GM12878 (cell line): ENCODE results near the gene RBM15. TPM values are rescaled to one million over a fixed set of nuclear protein-coding genes. Genes with fewer than 3 reads are reported as not detected.

Source experiments
- DPF2 ChIP-seq: fragments of 450-650 bp; IDR thresholded peaks from 2 replicates; pipeline ENCODE4 v1.6.1; 2017; ENCODE audit warnings: mild to moderate bottlenecking
- E2F8 ChIP-seq: fragments of 450-650 bp; IDR thresholded peaks from 2 replicates; pipeline ENCODE4 v1.6.1; 2018; ENCODE audit warnings: mild to moderate bottlenecking, low read depth, moderate library complexity; ENCODE audit not compliant: partially characterized antibody
- NFIC ChIP-seq: IDR thresholded peaks from 2 replicates; pipeline ENCODE4 v1.6.1; 2012; ENCODE audit warnings: low read depth, mild to moderate bottlenecking, inconsistent platforms, low read length, moderate library complexity
- NFYA ChIP-seq: IDR thresholded peaks from 2 replicates; pipeline ENCODE4 v1.6.1; 2011; ENCODE audit warnings: low read depth, mild to moderate bottlenecking, low read length, improper control_type of control experiment, borderline replicate concordance
- NRF1 ChIP-seq: conservative IDR thresholded peaks from 2 replicates; pipeline ENCODE4 v1.6.1; 2011; ENCODE audit warnings: mild to moderate bottlenecking, low read depth, low read length, improper control_type of control experiment
- PAX5 ChIP-seq: IDR thresholded peaks from 2 replicates; pipeline ENCODE4 v1.6.1; 2011; ENCODE audit warnings: low read depth, low read length, borderline replicate concordance
- RAD51 ChIP-seq: fragments of 450-650 bp; IDR thresholded peaks from 2 replicates; pipeline ENCODE4 v1.6.1; 2016; ENCODE audit warnings: moderate library complexity, mild to moderate bottlenecking, inconsistent platforms
- RFX5 ChIP-seq: IDR thresholded peaks from 2 replicates; pipeline ENCODE4 v1.6.1; 2011; ENCODE audit warnings: low read depth, low read length, improper control_type of control experiment
- SP1 ChIP-seq: IDR thresholded peaks from one replicate; pipeline ENCODE4 v1.6.1; 2011; ENCODE audit warnings: low read depth, low read length
- TARDBP ChIP-seq: IDR thresholded peaks from 2 replicates; pipeline ENCODE4 v1.6.1; 2016; ENCODE audit warnings: borderline replicate concordance
- WRNIP1 ChIP-seq: IDR thresholded peaks from 2 replicates; pipeline ENCODE4 v1.6.1; 2011; ENCODE audit warnings: low read depth, low read length, improper control_type of control experiment, borderline replicate concordance
- ZBTB4 ChIP-seq: fragments of 450-650 bp; formaldehyde crosslinking; IDR thresholded peaks from 2 replicates; pipeline ENCODE4 v1.4.0; 2022; ENCODE audit warnings: mild to moderate bottlenecking, moderate library complexity
- polyA plus RNA-seq, 11 experiments: library from polyadenylated mRNA; depleted of rRNA in 4 of 11; unstranded in 6 of 11; stranded (reverse) in 5 of 11; fragments of >200 nt; fragmentation: Nextera tagmentation in 4 of 11; fragmentation: Illumina TruSeq in 1 of 11; extraction: Ambion mirVana in 4 of 11; extraction: Trizol in 1 of 11; gene quantifications; 1 replicate in 1 of 11; 2 replicates in 10 of 11; pipeline versions ENCODE4 v1.2.1 to v1.2.3, GENCODE V29; 2011 to 2016; ENCODE audit warnings: inconsistent platforms in 2 of 11, missing spikeins in 2 of 11, low read depth in 1 of 11
- total RNA-seq, 4 experiments: library from RNA; depleted of rRNA in 3 of 4; stranded (reverse); fragments of >200 nt in 3 of 4; fragmentation: Illumina TruSeq in 1 of 4; extraction: Trizol in 1 of 4; gene quantifications; 2 replicates each; pipeline versions ENCODE4 v1.2.1 to v1.2.3, GENCODE V29; 2013 to 2021
- TF ChIP-seq, protein P1 (sequence below): fragments of 450-650 bp; IDR thresholded peaks from 2 replicates; pipeline ENCODE4 v1.6.1; 2017; ENCODE audit warnings: antibody characterized with exemption, mild to moderate bottlenecking, moderate library complexity
- TF ChIP-seq, protein P2 (sequence below): fragments of 450-650 bp; IDR thresholded peaks from 2 replicates; pipeline ENCODE4 v1.6.1; 2017; ENCODE audit warnings: borderline replicate concordance
- TF ChIP-seq, protein P3 (sequence below): fragments of 450-650 bp; IDR thresholded peaks from 2 replicates; pipeline ENCODE4 v1.6.1; 2017; ENCODE audit warnings: mild to moderate bottlenecking, low read depth, inconsistent platforms; ENCODE audit not compliant: poor library complexity, severe bottlenecking

RBM15 gene
- total and polyA plus RNA-seq, 10 of the 15 experiments (the other 5 are each of a cell fraction or from before 2014, with no cell fraction given): 3.1 to 63.2 (median 26.7) TPM

GRCh38 chr1:110338886-110339406 lies at the start of gene RBM15 (continued):
- TF ChIP-seq, protein P1, sequence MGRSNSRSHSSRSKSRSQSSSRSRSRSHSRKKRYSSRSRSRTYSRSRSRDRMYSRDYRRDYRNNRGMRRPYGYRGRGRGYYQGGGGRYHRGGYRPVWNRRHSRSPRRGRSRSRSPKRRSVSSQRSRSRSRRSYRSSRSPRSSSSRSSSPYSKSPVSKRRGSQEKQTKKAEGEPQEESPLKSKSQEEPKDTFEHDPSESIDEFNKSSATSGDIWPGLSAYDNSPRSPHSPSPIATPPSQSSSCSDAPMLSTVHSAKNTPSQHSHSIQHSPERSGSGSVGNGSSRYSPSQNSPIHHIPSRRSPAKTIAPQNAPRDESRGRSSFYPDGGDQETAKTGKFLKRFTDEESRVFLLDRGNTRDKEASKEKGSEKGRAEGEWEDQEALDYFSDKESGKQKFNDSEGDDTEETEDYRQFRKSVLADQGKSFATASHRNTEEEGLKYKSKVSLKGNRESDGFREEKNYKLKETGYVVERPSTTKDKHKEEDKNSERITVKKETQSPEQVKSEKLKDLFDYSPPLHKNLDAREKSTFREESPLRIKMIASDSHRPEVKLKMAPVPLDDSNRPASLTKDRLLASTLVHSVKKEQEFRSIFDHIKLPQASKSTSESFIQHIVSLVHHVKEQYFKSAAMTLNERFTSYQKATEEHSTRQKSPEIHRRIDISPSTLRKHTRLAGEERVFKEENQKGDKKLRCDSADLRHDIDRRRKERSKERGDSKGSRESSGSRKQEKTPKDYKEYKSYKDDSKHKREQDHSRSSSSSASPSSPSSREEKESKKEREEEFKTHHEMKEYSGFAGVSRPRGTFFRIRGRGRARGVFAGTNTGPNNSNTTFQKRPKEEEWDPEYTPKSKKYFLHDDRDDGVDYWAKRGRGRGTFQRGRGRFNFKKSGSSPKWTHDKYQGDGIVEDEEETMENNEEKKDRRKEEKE: no peak
- TF ChIP-seq WRNIP1: no peak
- TF ChIP-seq, protein P2, sequence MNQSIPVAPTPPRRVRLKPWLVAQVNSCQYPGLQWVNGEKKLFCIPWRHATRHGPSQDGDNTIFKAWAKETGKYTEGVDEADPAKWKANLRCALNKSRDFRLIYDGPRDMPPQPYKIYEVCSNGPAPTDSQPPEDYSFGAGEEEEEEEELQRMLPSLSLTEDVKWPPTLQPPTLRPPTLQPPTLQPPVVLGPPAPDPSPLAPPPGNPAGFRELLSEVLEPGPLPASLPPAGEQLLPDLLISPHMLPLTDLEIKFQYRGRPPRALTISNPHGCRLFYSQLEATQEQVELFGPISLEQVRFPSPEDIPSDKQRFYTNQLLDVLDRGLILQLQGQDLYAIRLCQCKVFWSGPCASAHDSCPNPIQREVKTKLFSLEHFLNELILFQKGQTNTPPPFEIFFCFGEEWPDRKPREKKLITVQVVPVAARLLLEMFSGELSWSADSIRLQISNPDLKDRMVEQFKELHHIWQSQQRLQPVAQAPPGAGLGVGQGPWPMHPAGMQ: peak; percentile 91
- peak; percentile 89 for TF ChIP-seq RFX5
- TF ChIP-seq NFYA: peak; percentile 68
- no peak for TF ChIP-seq TARDBP
- no peak for TF ChIP-seq NRF1
- TF ChIP-seq DPF2: peak; percentile 50; the same call in 1 of the 2 replicates
- TF ChIP-seq PAX5: no peak; the same call in 1 of the 2 replicates
- TF ChIP-seq NFIC: peak; percentile 65
- peak; percentile 97 for TF ChIP-seq ZBTB4 (CRISPR knock-in tag)
- TF ChIP-seq, protein P3, sequence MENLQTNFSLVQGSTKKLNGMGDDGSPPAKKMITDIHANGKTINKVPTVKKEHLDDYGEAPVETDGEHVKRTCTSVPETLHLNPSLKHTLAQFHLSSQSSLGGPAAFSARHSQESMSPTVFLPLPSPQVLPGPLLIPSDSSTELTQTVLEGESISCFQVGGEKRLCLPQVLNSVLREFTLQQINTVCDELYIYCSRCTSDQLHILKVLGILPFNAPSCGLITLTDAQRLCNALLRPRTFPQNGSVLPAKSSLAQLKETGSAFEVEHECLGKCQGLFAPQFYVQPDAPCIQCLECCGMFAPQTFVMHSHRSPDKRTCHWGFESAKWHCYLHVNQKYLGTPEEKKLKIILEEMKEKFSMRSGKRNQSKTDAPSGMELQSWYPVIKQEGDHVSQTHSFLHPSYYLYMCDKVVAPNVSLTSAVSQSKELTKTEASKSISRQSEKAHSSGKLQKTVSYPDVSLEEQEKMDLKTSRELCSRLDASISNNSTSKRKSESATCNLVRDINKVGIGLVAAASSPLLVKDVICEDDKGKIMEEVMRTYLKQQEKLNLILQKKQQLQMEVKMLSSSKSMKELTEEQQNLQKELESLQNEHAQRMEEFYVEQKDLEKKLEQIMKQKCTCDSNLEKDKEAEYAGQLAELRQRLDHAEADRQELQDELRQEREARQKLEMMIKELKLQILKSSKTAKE: peak; percentile 87
- peak; percentile 68 for TF ChIP-seq E2F8
- peak; percentile 91 for TF ChIP-seq SP1
- peak; percentile 100 for TF ChIP-seq RAD51
